ENCODE results near the gene TBC1D32. TPM values are rescaled to one million over a fixed set of nuclear protein-coding genes. Genes with fewer than 3 reads are reported as not detected.
"Not testable (repeated sequence)": the region's sequence is repeated elsewhere in the genome, so short reads cannot be mapped to it uniquely, and the experiment has no call there.

The TBC1D32 gene
- polyA plus RNA-seq, 1 of the 3 experiments (the other 2 are of a cell fraction), result 2.3 TPM

DNA sequence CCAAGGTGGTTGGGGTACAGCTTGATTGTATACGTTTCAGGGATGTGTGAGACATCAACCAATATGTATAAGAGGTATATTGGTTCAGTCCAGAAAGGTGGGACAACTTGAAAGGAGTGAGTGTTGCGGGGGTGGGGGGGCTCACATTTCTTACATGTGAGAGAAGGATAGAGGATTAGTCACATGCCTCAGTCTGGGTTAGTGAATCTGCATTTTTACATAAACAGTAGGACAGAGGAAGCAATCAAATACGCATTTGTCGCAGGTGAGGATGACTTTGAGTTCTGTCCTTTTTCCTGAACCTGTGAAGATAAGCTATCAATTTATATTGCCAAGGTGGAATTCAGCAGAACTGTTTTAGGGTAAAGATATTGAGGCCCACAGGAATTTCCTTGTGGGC lies 42.1 kb upstream of the TBC1D32 start:
- no peak overlapping the region for H3K4me2 ChIP-seq
- CTCF ChIA-PET, result no interaction called here
- POLR2A ChIA-PET, result no interaction called here

DNA sequence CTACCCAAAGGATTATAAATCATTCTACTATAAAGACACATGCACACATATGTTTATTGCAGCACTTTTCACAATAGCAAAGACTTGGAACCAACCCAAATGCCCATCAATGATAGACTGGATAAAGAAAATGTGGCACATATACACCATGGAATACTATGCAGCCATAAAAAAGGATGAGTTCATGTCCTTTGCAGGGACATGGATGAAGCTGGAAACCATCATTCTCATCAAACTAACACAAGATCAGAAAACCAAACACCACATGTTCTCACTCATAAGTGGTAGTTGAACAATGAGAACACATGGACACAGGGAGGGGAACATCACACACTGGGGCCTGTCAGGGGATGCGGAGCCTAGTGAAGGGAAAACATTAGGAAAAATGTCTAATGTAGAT lies 39.9 kb upstream of the TBC1D32 start:
- H3K9me2 ChIP-seq; H3K36me3 ChIP-seq (replicated peaks in 1 of 2; ENCODE audit: control insufficient read depth in 1 of 2, insufficient read depth in 2 of 2, low read length in 1 of 2); H3K4me1 ChIP-seq (ENCODE audit: control insufficient read depth in 1 of 2, insufficient read depth in 2 of 2, low read depth in 1 of 2, low read length in 1 of 2); DNase-seq; H3K4me2 ChIP-seq; H3K4me3 ChIP-seq (ENCODE audit: low read depth in 2 of 2, low read length in 1 of 2); H4K20me1 ChIP-seq (ENCODE audit: insufficient read depth); H3K27ac ChIP-seq (ENCODE audit: low read depth in 2 of 2, low read length in 1 of 2); POLR2A ChIA-PET; H3K9me3 ChIP-seq; H3K9ac ChIP-seq; H3K27me3 ChIP-seq (ENCODE audit: insufficient read depth); CTCF ChIA-PET; H3F3A ChIP-seq (replicated peaks; ENCODE audit: insufficient read depth); H2AFZ ChIP-seq (ENCODE audit: low read depth); H3K79me2 ChIP-seq (ENCODE audit: insufficient read depth): not testable (repeated sequence)
- 50% methylated on average over 1 of the region's 1 CpG for WGBS (ENCODE audit: low lambda C conversion rate)

More for the DNA sequence above, 42.1 kb upstream of the TBC1D32 start:
- H3K27ac ChIP-seq (ENCODE audit: low read depth in 2 of 2, low read length in 1 of 2), result no peak overlapping the region
- H3K9me2 ChIP-seq, result no peaks in the 10 kb centered on the region
- no peaks in the 10 kb centered on the region for H3K4me1 ChIP-seq (ENCODE audit: control insufficient read depth in 1 of 2, insufficient read depth in 2 of 2, low read depth in 1 of 2, low read length in 1 of 2)
- TF ChIP-seq GABPA (IDR thresholded peaks at IDR 0.05; ENCODE audit: low read depth) (no peak), JUND (IDR thresholded peaks at IDR 0.05) (no peak), SIN3A (IDR thresholded peaks at IDR 0.05; ENCODE audit: borderline replicate concordance, low read depth, low read length) (no peak), POLR2AphosphoS5 (IDR thresholded peaks at IDR 0.05; ENCODE audit: low read depth, low read length) (no peak), RFX5 (IDR thresholded peaks at IDR 0.05; ENCODE audit: low read length) (no peak), TEAD4 (IDR thresholded peaks at IDR 0.05; ENCODE audit: borderline replicate concordance, insufficient read depth) (no peak), SMC3 (IDR thresholded peaks at IDR 0.05; ENCODE audit: low read depth, low read length) (no peak), RAD21 (IDR thresholded peaks at IDR 0.05; ENCODE audit: low read length) (no peak), YY1 (IDR thresholded peaks at IDR 0.05; ENCODE audit: low read depth) (no peak), ELF1 (IDR thresholded peaks at IDR 0.05) (no peak), TAF1 (IDR thresholded peaks at IDR 0.05; ENCODE audit: borderline replicate concordance, low read depth, low read length) (no peak)
- TF ChIP-seq, protein P1, sequence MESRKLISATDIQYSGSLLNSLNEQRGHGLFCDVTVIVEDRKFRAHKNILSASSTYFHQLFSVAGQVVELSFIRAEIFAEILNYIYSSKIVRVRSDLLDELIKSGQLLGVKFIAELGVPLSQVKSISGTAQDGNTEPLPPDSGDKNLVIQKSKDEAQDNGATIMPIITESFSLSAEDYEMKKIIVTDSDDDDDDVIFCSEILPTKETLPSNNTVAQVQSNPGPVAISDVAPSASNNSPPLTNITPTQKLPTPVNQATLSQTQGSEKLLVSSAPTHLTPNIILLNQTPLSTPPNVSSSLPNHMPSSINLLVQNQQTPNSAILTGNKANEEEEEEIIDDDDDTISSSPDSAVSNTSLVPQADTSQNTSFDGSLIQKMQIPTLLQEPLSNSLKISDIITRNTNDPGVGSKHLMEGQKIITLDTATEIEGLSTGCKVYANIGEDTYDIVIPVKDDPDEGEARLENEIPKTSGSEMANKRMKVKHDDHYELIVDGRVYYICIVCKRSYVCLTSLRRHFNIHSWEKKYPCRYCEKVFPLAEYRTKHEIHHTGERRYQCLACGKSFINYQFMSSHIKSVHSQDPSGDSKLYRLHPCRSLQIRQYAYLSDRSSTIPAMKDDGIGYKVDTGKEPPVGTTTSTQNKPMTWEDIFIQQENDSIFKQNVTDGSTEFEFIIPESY (IDR thresholded peaks at IDR 0.05; ENCODE audit: borderline replicate concordance, low read depth), result no peak
- TF ChIP-seq, protein P2, sequence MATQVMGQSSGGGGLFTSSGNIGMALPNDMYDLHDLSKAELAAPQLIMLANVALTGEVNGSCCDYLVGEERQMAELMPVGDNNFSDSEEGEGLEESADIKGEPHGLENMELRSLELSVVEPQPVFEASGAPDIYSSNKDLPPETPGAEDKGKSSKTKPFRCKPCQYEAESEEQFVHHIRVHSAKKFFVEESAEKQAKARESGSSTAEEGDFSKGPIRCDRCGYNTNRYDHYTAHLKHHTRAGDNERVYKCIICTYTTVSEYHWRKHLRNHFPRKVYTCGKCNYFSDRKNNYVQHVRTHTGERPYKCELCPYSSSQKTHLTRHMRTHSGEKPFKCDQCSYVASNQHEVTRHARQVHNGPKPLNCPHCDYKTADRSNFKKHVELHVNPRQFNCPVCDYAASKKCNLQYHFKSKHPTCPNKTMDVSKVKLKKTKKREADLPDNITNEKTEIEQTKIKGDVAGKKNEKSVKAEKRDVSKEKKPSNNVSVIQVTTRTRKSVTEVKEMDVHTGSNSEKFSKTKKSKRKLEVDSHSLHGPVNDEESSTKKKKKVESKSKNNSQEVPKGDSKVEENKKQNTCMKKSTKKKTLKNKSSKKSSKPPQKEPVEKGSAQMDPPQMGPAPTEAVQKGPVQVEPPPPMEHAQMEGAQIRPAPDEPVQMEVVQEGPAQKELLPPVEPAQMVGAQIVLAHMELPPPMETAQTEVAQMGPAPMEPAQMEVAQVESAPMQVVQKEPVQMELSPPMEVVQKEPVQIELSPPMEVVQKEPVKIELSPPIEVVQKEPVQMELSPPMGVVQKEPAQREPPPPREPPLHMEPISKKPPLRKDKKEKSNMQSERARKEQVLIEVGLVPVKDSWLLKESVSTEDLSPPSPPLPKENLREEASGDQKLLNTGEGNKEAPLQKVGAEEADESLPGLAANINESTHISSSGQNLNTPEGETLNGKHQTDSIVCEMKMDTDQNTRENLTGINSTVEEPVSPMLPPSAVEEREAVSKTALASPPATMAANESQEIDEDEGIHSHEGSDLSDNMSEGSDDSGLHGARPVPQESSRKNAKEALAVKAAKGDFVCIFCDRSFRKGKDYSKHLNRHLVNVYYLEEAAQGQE (IDR thresholded peaks at IDR 0.05; ENCODE audit: low read depth, low read length), result no peak
- DNase-seq, result no peak
- 56% methylated on average over 4 of the region's 4 CpGs for WGBS (ENCODE audit: low lambda C conversion rate)
- H3K9me3 ChIP-seq, result no peaks in the 10 kb centered on the region
- no peaks in the 10 kb centered on the region for H3K79me2 ChIP-seq (ENCODE audit: insufficient read depth)
- H3K27me3 ChIP-seq (ENCODE audit: insufficient read depth), result no peaks in the 10 kb centered on the region
- H2AFZ ChIP-seq (ENCODE audit: low read depth), result no peak overlapping the region
- no peak overlapping the region for H3K4me3 ChIP-seq (ENCODE audit: low read depth in 2 of 2, low read length in 1 of 2)
- no peaks in the 10 kb centered on the region for H3F3A ChIP-seq (replicated peaks; ENCODE audit: insufficient read depth)
- H3K9ac ChIP-seq, result no peak overlapping the region
- H3K36me3 ChIP-seq (replicated peaks in 1 of 2; ENCODE audit: control insufficient read depth in 1 of 2, insufficient read depth in 2 of 2, low read length in 1 of 2), result no peaks in the 10 kb centered on the region
- no peaks in the 10 kb centered on the region for H4K20me1 ChIP-seq (ENCODE audit: insufficient read depth)
